B cell (primary cell): Measurements from ENCODE around the gene SLC44A1. TPM values are rescaled to one million over a fixed set of nuclear protein-coding genes. Genes with fewer than 3 reads are reported as not detected.
A peak's percentile ranks its signal among the peaks of the same experiment; 100 is the strongest.

Experiments used
- ATAC-seq: fragments of 200-7000 bp; cut with Tn5 transposase; one replicate; pipeline ENCODE4 v1.10.0; 2021; ENCODE audit warnings: low read depth, mild to moderate bottlenecking, moderate number of reproducible peaks, moderate library complexity
- CTCF ChIA-PET: fragments of 350-600 bp; sonication (Branson Sonifier 250); formaldehyde crosslinking; loops from one replicate; lab custom pipeline; 2021; ENCODE audit warnings: antibody characterized with exemption, inconsistent platforms; lab: Charles Lee
- POLR2A ChIA-PET: fragments of 350-600 bp; sonication (Branson Sonifier 250); formaldehyde crosslinking; loops from one replicate; lab custom pipeline; 2021; ENCODE audit warnings: antibody characterized with exemption; lab: Charles Lee
- DNase-seq: peaks from one replicate; pipeline ENCODE4 v3.0.0; 2013
- H2AFZ ChIP-seq: 2 replicates; pipeline ENCODE4 v1.6.1; 2012; ENCODE audit warnings: mild to moderate bottlenecking, low read depth, low read length; ENCODE audit not compliant: insufficient read depth, poor library complexity, severe bottlenecking
- H3K27ac ChIP-seq, 2 donors: 1 replicate in 1 of 2; 2 replicates in 1 of 2; pipeline ENCODE4 v1.5.1; 2012 to 2013; ENCODE audit warnings: low read length in 2 of 2, mild to moderate bottlenecking in 2 of 2, moderate library complexity in 1 of 2
- H3K27me3 ChIP-seq, 4 experiments: fragments of 200-600 bp in 1 of 4; sonication (generic) in 1 of 4; replicated peaks in 1 of 4; 1 replicate in 2 of 4; 2 replicates in 2 of 4; pipeline versions ENCODE4 v1.6.1 to v1.7.0; 2013 to 2016; ENCODE audit warnings: low read length in 3 of 4, mild to moderate bottlenecking in 2 of 4, mixed read lengths in 1 of 4, moderate library complexity in 1 of 4; ENCODE audit not compliant: insufficient read depth in 4 of 4, control insufficient read depth in 3 of 4; ENCODE audit errors: control extremely low read depth in 1 of 4
- H3K36me3 ChIP-seq, 2 experiments: replicated peaks in 1 of 2; 1 replicate in 1 of 2; 2 replicates in 1 of 2; pipeline versions ENCODE4 v1.6.1 to v1.7.1; 2013; ENCODE audit warnings: low read length in 1 of 2; ENCODE audit not compliant: insufficient read depth in 2 of 2, control insufficient read depth in 1 of 2; ENCODE audit errors: control extremely low read depth in 1 of 2, extremely low read depth in 1 of 2
- H3K4me1 ChIP-seq, 2 donors: fragments of 200-600 bp in 1 of 2; sonication (generic) in 1 of 2; 1 replicate in 1 of 2; 2 replicates in 1 of 2; pipeline versions ENCODE4 v1.5.1 to v1.6.1; 2013 to 2017; ENCODE audit warnings: low read length in 2 of 2; ENCODE audit not compliant: control insufficient read depth in 2 of 2, insufficient read depth in 2 of 2
- H3K4me2 ChIP-seq: replicated peaks from 2 replicates; pipeline ENCODE3; 2012; ENCODE audit warnings: mild to moderate bottlenecking, low read depth, low read length; ENCODE audit not compliant: poor library complexity, severe bottlenecking
- H3K4me3 ChIP-seq, 5 experiments: fragments of 200-600 bp in 1 of 5; sonication (generic) in 1 of 5; 1 replicate in 3 of 5; 2 replicates in 2 of 5; pipeline versions ENCODE4 v1.5.1 to v1.7.0; 2011 to 2016; ENCODE audit warnings: low read length in 4 of 5, mild to moderate bottlenecking in 4 of 5, low read depth in 2 of 5, control low read depth in 1 of 5, moderate library complexity in 1 of 5; ENCODE audit not compliant: insufficient read depth in 1 of 5; ENCODE audit errors: control extremely low read depth in 1 of 5, extremely low read depth in 1 of 5
- H3K79me2 ChIP-seq: fragments of 200-600 bp; sonication (generic); one replicate; pipeline ENCODE4 v1.6.0; 2016; ENCODE audit warnings: low read length; ENCODE audit not compliant: control insufficient read depth, insufficient read depth
- H3K9ac ChIP-seq: fragments of 200-600 bp; sonication (generic); 2 replicates; pipeline ENCODE4 v1.6.1; 2017; ENCODE audit warnings: mild to moderate bottlenecking, low read length, moderate library complexity
- H3K9me3 ChIP-seq, 3 donors: one replicate each; pipeline versions ENCODE4 v1.6.1 to v1.7.1; 2013; ENCODE audit warnings: low read length in 2 of 3; ENCODE audit not compliant: control insufficient read depth in 2 of 3, insufficient read depth in 1 of 3; ENCODE audit errors: control extremely low read depth in 1 of 3
- H4K20me1 ChIP-seq: 2 replicates; pipeline ENCODE4 v1.6.0; 2012; ENCODE audit warnings: mild to moderate bottlenecking, low read length; ENCODE audit not compliant: insufficient read depth, control insufficient read depth, poor library complexity, severe bottlenecking
- H3K27ac Mint-ChIP-seq: one replicate; pipeline ENCODE4 v1.8.0; 2021; ENCODE audit warnings: mixed read lengths
- H3K27me3 Mint-ChIP-seq: one replicate; pipeline ENCODE4 v1.8.0; 2021; ENCODE audit warnings: mixed read lengths
- H3K4me1 Mint-ChIP-seq: one replicate; pipeline ENCODE4 v1.8.0; 2021; ENCODE audit warnings: mixed read lengths
- H3K4me3 Mint-ChIP-seq: one replicate; pipeline ENCODE4 v1.8.0; 2021; ENCODE audit warnings: mixed read lengths
- H3K9me3 Mint-ChIP-seq: one replicate; pipeline ENCODE4 v1.8.0; 2022; ENCODE audit warnings: mixed read lengths; ENCODE audit not compliant: insufficient read depth
- EZH2 ChIP-seq: IDR thresholded peaks from 2 replicates; pipeline ENCODE4 v1.6.1; 2012; ENCODE audit warnings: borderline replicate concordance, low read depth, mild to moderate bottlenecking, moderate library complexity, low read length; ENCODE audit not compliant: insufficient read depth, poor library complexity, severe bottlenecking
- WGBS: methylation state at CpG from one replicate; pipeline ENCODE4 v1.1.5; 2013; ENCODE audit warnings: missing lambda C conversion rate; ENCODE audit not compliant: insufficient coverage; 5-methylcytosine and 5-hydroxymethylcytosine counted together
- intact Hi-C: fragments of 100-400 bp; cut with micrococcal nuclease; formaldehyde crosslinking; loops from one replicate; pipeline ENCODE4 v1.10.0; 2022
- polyA minus RNA-seq: library from RNA; depleted of rRNA, polyadenylated mRNA; stranded (reverse); fragments of >200 nt; gene quantifications from 2 replicates; pipeline ENCODE4 v1.2.3, GENCODE V29; 2012
- polyA plus RNA-seq: library from polyadenylated mRNA; depleted of rRNA; stranded (reverse); fragments of >200 nt; gene quantifications from 2 replicates; pipeline ENCODE4 v1.2.3, GENCODE V29; 2012
- total RNA-seq, 2 donors: library from RNA; stranded (reverse); fragments of 120-200 nt in 1 of 2; gene quantifications; 1 replicate in 1 of 2; 2 replicates in 1 of 2; pipeline versions ENCODE4 v1.2.3 to v1.2.4, GENCODE V29; 2013 to 2022
- TF ChIP-seq, protein P1 (sequence below): fragments of 200-600 bp; IDR thresholded peaks from one replicate; pipeline ENCODE4 v1.8.0; 2022; ENCODE audit warnings: antibody characterized with exemption, mild to moderate bottlenecking

SLC44A1 gene
- 16.2 and 17.7 TPM in 2 replicates for total RNA-seq
- total RNA-seq (2013) = 11.5 TPM
- polyA plus RNA-seq = 2.2 and 2.5 TPM in 2 replicates
- polyA minus RNA-seq = 8.8 and 13.6 TPM in 2 replicates

DNA sequence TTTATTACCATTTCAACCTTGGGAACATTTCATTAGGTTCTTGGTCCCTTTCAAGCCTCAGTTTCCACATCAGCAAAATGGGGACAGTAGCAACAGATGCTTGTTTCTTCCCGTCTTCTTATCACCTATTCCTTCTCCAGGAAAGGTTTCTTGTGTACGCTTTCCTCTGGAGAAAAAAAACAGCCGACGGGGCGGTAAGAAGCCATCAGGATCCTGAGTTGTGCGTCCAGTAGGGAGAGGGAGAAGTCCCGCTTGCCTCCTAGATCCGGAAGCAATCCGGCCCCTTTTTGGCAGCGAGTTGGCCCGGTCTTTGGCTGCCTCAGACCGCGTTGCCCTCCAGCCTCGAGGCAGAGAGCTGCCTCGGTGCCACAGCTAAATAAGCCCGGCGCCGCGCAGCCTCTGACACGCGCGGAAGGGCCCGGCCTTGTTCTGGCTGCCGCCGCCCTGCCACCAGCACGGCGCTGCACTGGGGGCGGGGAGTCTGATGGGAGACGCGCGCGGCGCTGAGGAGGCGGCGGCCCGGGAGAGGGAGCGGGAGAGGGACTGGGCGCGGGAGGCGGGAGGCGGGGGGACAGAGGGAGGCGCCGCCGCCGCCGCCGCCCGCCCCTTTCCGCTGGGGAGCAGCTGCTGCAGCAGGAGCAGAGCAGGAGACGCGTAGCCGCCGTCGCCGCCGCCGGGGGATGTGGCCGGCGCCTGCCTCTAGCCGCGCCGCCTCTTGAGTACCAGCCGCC is at the start of gene SLC44A1:
TSS of gene SLC44A1 (plus strand) at position 649 of the 731 bp plus-strand sequence. CDS start 218 bp downstream, outside the sequence.
- no peak for TF ChIP-seq EZH2
- TF ChIP-seq, protein P1, sequence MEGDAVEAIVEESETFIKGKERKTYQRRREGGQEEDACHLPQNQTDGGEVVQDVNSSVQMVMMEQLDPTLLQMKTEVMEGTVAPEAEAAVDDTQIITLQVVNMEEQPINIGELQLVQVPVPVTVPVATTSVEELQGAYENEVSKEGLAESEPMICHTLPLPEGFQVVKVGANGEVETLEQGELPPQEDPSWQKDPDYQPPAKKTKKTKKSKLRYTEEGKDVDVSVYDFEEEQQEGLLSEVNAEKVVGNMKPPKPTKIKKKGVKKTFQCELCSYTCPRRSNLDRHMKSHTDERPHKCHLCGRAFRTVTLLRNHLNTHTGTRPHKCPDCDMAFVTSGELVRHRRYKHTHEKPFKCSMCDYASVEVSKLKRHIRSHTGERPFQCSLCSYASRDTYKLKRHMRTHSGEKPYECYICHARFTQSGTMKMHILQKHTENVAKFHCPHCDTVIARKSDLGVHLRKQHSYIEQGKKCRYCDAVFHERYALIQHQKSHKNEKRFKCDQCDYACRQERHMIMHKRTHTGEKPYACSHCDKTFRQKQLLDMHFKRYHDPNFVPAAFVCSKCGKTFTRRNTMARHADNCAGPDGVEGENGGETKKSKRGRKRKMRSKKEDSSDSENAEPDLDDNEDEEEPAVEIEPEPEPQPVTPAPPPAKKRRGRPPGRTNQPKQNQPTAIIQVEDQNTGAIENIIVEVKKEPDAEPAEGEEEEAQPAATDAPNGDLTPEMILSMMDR = no peak
- peak within 1 kb of the TSS; percentile 95 for H3K4me3 Mint-ChIP-seq
- peaks cover 11 to 15% of the 10 kb centered on the region in 2 donors for H3K4me1 ChIP-seq
- H3K27me3 ChIP-seq = no peaks in the 10 kb centered on the region
- H3K27ac ChIP-seq = peak within 1 kb of the TSS; percentile 42 to 73
- DNase-seq (peak; percentile 92), ATAC-seq (peak; percentile 84)
- POLR2A ChIA-PET = interaction anchor here (0.5 to 1.5 kb wide), 6 partner anchors 141 to 496 kb away, joined by 3 to 7 read pairs (median 4); partner anchors contain the start of genes NIPSNAP3A and NIPSNAP3B
- no peaks in the 10 kb centered on the region for H3K9me3 ChIP-seq
- peaks cover 5% of the 10 kb centered on the region for H3K79me2 ChIP-seq
- no peaks in the 10 kb centered on the region for H3K36me3 ChIP-seq
- H3K9ac ChIP-seq = peak within 1 kb of the TSS; percentile 80
- no peaks in the 10 kb centered on the region for H4K20me1 ChIP-seq
- H3K27me3 Mint-ChIP-seq = peaks cover 8% of the 10 kb centered on the region
- H3K27ac Mint-ChIP-seq = peak within 1 kb of the TSS; percentile 89
- WGBS = 2% methylated on average over 62 of the region's 63 CpGs
- peak within 1 kb of the TSS; percentile 92 for H2AFZ ChIP-seq
- H3K9me3 Mint-ChIP-seq = no peaks in the 10 kb centered on the region
- intact Hi-C loops = loop anchor here (1.0 to 10.0 kb wide), 11 partner anchors 111 to 1149 kb away; partner anchors contain the start of genes FSD1L, NIPSNAP3A, NIPSNAP3B and SMC2
- H3K4me1 Mint-ChIP-seq = peaks cover 28% of the 10 kb centered on the region
- peak within 1 kb of the TSS; percentile 38 to 85 (median 71) for H3K4me3 ChIP-seq
- H3K4me2 ChIP-seq = peak within 1 kb of the TSS; percentile 94
- CTCF ChIA-PET = interaction anchor here (1.0 to 2.4 kb wide), 6 partner anchors 10 to 469 kb away, joined by 3 to 10 read pairs (median 6); no protein-coding TSS in a partner anchor

DNA sequence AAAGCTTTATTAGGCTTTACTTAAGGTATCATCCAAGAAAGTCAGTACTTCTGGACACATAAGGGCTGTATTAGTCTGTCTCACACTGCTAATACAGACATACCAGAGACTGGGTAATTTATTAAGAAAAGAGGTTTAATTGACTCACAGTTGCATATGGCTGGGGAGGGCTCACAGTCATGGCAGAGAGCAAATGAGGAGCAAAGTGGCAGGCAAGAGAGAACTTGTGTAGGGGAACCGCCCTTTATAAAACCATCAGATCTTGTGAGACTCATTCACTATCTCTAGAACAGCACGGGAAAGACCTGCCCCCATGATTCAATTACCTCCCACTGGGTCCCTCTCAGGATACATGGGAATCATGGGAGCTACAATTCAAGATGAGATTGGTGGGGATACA is 49.2 kb upstream of the SLC44A1 start:
- H3K27ac Mint-ChIP-seq = no peak overlapping the region
- Histone ChIP-seq H3K79me2 (no peaks in the 10 kb centered on the region), H4K20me1 (no peaks in the 10 kb centered on the region), H3K4me3 (no peak overlapping the region), H3K4me1 (no peaks in the 10 kb centered on the region), H3K27ac (no peak overlapping the region), H3K36me3 (no peaks in the 10 kb centered on the region), H3K9me3 (no peaks in the 10 kb centered on the region), H3K9ac (no peak overlapping the region), H3K4me2 (no peak overlapping the region), H3K27me3 (peaks cover 0 to 2% (median 0%) of the 10 kb centered on the region in 4 experiments), H2AFZ (no peak overlapping the region)
- intact Hi-C loops = no loop called here
- H3K4me3 Mint-ChIP-seq = no peak overlapping the region
- ChIA-PET POLR2A (no interaction called here), CTCF (no interaction called here)
- H3K4me1 Mint-ChIP-seq = no peaks in the 10 kb centered on the region
- WGBS = no CpG with 5 or more reads among the region's 2 CpGs
- no peaks in the 10 kb centered on the region for H3K9me3 Mint-ChIP-seq
- ATAC-seq (no peak), DNase-seq (no peak)
- TF ChIP-seq, protein P1 = no peak
- TF ChIP-seq EZH2 = no peak
- peaks cover 14% of the 10 kb centered on the region for H3K27me3 Mint-ChIP-seq
